ENCODE results near the gene TNIK. TPM values are rescaled to one million over a fixed set of nuclear protein-coding genes. Genes with fewer than 3 reads are reported as not detected.

TNIK gene
- total RNA-seq, 1 experiment from 2014 or later, result 22.4 TPM

DNA sequence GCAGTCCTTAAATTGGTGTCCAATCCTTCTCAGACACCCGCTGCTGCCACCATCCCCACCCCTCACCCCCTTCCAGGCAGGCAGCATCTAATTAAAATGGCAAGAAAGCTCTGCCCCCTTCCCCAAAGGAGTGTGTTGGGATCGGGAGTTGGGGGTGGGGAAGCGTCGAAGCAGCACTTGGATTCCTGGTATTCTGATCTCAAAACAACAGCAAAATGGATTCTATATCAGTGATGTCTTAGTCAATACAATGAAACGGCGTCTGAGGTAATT lies 1.4 kb downstream of the TNIK start:
- H3K4me1 Mint-ChIP-seq (ENCODE audit: low read depth, unreplicated experiment), result peaks cover 16% of the 10 kb centered on the region
- H3K36me3 ChIP-seq (ENCODE audit: control insufficient read depth, insufficient read depth, low read length), result no peaks in the 10 kb centered on the region
- H3K4me1 ChIP-seq, result peaks cover 26% of the 10 kb centered on the region
- H3K27me3 ChIP-seq (replicated peaks; ENCODE audit: control insufficient read depth, insufficient read depth, low read length), result no peaks in the 10 kb centered on the region
- ChIA-PET CTCF (no interaction called here), POLR2A (no interaction called here)
- no peaks in the 10 kb centered on the region for H3K9me3 Mint-ChIP-seq (ENCODE audit: unreplicated experiment)
- DNase-seq, result no peak
- TSS peak; percentile 15 for BruUV-seq (replicated peaks)
- TF ChIP-seq, protein P1, sequence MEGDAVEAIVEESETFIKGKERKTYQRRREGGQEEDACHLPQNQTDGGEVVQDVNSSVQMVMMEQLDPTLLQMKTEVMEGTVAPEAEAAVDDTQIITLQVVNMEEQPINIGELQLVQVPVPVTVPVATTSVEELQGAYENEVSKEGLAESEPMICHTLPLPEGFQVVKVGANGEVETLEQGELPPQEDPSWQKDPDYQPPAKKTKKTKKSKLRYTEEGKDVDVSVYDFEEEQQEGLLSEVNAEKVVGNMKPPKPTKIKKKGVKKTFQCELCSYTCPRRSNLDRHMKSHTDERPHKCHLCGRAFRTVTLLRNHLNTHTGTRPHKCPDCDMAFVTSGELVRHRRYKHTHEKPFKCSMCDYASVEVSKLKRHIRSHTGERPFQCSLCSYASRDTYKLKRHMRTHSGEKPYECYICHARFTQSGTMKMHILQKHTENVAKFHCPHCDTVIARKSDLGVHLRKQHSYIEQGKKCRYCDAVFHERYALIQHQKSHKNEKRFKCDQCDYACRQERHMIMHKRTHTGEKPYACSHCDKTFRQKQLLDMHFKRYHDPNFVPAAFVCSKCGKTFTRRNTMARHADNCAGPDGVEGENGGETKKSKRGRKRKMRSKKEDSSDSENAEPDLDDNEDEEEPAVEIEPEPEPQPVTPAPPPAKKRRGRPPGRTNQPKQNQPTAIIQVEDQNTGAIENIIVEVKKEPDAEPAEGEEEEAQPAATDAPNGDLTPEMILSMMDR (IDR thresholded peaks at IDR 0.05; ENCODE audit: insufficient read depth in 1 of 2, low read depth in 1 of 2, low read length in 1 of 2, severe bottlenecking in 1 of 2, unreplicated experiment in 1 of 2), result no peak
- H3K9me3 ChIP-seq, result no peaks in the 10 kb centered on the region
- peak overlapping the region; percentile 72 for H3K4me3 ChIP-seq (ENCODE audit: low read depth, low read length)
- H3K27me3 Mint-ChIP-seq (ENCODE audit: insufficient read depth, unreplicated experiment), result no peaks in the 10 kb centered on the region
- peak overlapping the region; percentile 87 for H3K4me3 Mint-ChIP-seq (ENCODE audit: unreplicated experiment)
- peak overlapping the region; percentile 93 for H3K27ac Mint-ChIP-seq (ENCODE audit: unreplicated experiment)
- no peaks in the 10 kb centered on the region for H3K36me3 Mint-ChIP-seq (ENCODE audit: insufficient read depth, unreplicated experiment)
- intact Hi-C loops (cut with micrococcal nuclease; ENCODE audit: unreplicated experiment), result no loop called here

DNA sequence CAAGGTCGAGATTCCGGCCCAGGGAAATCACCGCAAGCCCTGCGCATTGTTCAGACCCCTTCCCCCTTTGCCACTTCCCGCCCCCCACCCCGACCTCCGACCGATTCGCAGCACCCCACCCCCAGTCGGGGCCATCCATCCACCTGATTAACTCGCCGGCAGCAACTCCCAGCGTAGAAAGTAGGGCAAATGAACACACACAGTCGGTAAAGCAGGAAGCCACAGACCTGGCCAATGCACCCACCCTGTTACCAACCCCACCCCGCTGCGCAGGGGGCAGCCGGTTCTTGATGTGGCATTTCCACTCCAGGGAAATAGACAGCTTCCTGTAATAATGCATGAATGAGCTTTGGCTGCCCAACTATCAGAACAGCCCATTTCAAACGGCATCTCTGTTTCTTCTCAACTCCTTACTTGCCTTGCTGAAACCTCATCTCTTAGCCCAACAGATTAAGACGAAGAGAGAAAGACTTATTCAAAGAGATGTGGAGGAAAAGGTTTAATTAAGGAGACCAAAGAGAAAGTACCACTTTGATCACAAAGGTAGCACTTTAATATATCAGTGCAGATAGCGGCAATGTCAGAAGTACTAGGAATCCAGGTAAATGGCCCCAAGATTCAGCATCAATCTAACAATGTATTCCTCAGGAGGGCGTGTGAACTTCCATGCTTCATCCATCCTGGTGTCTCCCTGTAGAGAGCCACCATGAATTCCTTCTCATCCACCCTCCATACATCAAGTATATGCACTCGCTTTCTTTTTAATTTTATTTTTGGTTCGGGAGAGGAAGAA lies 1.9 kb downstream of the TNIK start:
- no peaks in the 10 kb centered on the region for H3K27me3 Mint-ChIP-seq (ENCODE audit: insufficient read depth, unreplicated experiment)
- Histone ChIP-seq H3K4me1 (peaks cover 26% of the 10 kb centered on the region), H3K36me3 (ENCODE audit: control insufficient read depth, insufficient read depth, low read length) (no peaks in the 10 kb centered on the region), H3K27me3 (replicated peaks; ENCODE audit: control insufficient read depth, insufficient read depth, low read length) (no peaks in the 10 kb centered on the region), H3K4me3 (ENCODE audit: low read depth, low read length) (peak overlapping the region; percentile 72), H3K9me3 (no peaks in the 10 kb centered on the region)
- peak overlapping the region; percentile 93 for H3K27ac Mint-ChIP-seq (ENCODE audit: unreplicated experiment)
- POLR2A ChIA-PET, result no interaction called here
- BruUV-seq (replicated peaks), result no TSS peak
- TF ChIP-seq, protein P1 (IDR thresholded peaks at IDR 0.05; ENCODE audit: insufficient read depth in 1 of 2, low read depth in 1 of 2, low read length in 1 of 2, severe bottlenecking in 1 of 2, unreplicated experiment in 1 of 2), result no peak
- H3K9me3 Mint-ChIP-seq (ENCODE audit: unreplicated experiment), result no peaks in the 10 kb centered on the region
- DNase-seq, result no peak
- H3K4me3 Mint-ChIP-seq (ENCODE audit: unreplicated experiment), result peak overlapping the region; percentile 87
- peaks cover 16% of the 10 kb centered on the region for H3K4me1 Mint-ChIP-seq (ENCODE audit: low read depth, unreplicated experiment)
- CTCF ChIA-PET, result no interaction called here
- intact Hi-C loops (cut with micrococcal nuclease; ENCODE audit: unreplicated experiment), result no loop called here
- H3K36me3 Mint-ChIP-seq (ENCODE audit: insufficient read depth, unreplicated experiment), result no peaks in the 10 kb centered on the region

GRCh38 chr3:171457607-171458061 lies 2.6 kb downstream of the TNIK start:
- Mint-ChIP-seq H3K36me3 (ENCODE audit: insufficient read depth, unreplicated experiment) (no peaks in the 10 kb centered on the region), H3K27me3 (ENCODE audit: insufficient read depth, unreplicated experiment) (no peaks in the 10 kb centered on the region), H3K9me3 (ENCODE audit: unreplicated experiment) (no peaks in the 10 kb centered on the region), H3K27ac (ENCODE audit: unreplicated experiment) (no peak overlapping the region), H3K4me1 (ENCODE audit: low read depth, unreplicated experiment) (peaks cover 16% of the 10 kb centered on the region), H3K4me3 (ENCODE audit: unreplicated experiment) (no peak overlapping the region)
- intact Hi-C loops (cut with micrococcal nuclease; ENCODE audit: unreplicated experiment), result no loop called here
- peaks cover 24% of the 10 kb centered on the region for H3K4me1 ChIP-seq
- POLR2A ChIA-PET, result no interaction called here
- CTCF ChIA-PET, result no interaction called here
- no peak overlapping the region for H3K4me3 ChIP-seq (ENCODE audit: low read depth, low read length)
- no peaks in the 10 kb centered on the region for H3K27me3 ChIP-seq (replicated peaks; ENCODE audit: control insufficient read depth, insufficient read depth, low read length)
- TF ChIP-seq, protein P1 (IDR thresholded peaks at IDR 0.05; ENCODE audit: insufficient read depth in 1 of 2, low read depth in 1 of 2, low read length in 1 of 2, severe bottlenecking in 1 of 2, unreplicated experiment in 1 of 2), result no peak
- DNase-seq, result no peak
- no TSS peak for BruUV-seq (replicated peaks)
- H3K9me3 ChIP-seq, result no peaks in the 10 kb centered on the region
- no peaks in the 10 kb centered on the region for H3K36me3 ChIP-seq (ENCODE audit: control insufficient read depth, insufficient read depth, low read length)

All from Caco-2 (cell line).